Measurements from ENCODE around the gene MAJIN. TPM values are rescaled to one million over a fixed set of nuclear protein-coding genes. Genes with fewer than 3 reads are reported as not detected.
A peak's percentile ranks its signal among the peaks of the same experiment; 100 is the strongest.

MAJIN gene
- total and polyA plus RNA-seq, 4 donors, result 0.09 to 0.31 TPM; not detected in 2

GRCh38 chr11:64996710-64997380 lies 24.9 kb upstream of the MAJIN start, which contains the start of gene BATF2:
Gene BATF2 (minus strand): TSS chr11:64996971. CDS start chr11:64996914, 57 bp downstream.
- Histone ChIP-seq H3K27me3 (ENCODE audit: control insufficient read depth in 4 of 4, insufficient read depth in 4 of 4, low read length in 3 of 4) (no peaks in the 10 kb centered on the region), H3K9ac (ENCODE audit: low read depth in 1 of 2, low read length in 2 of 2) (peak within 1 kb of the TSS; percentile 87 to 95), H3K4me3 (ENCODE audit: low read depth in 1 of 3, low read length in 3 of 3) (peak within 1 kb of the TSS; percentile 77 to 92 (median 80)), H3K9me3 (ENCODE audit: control insufficient read depth in 4 of 4, low read length in 3 of 4) (no peaks in the 10 kb centered on the region), H3K27ac (ENCODE audit: low read depth in 1 of 2, low read length in 2 of 2) (peak within 1 kb of the TSS; percentile 73 to 78), H3K36me3 (ENCODE audit: control insufficient read depth in 4 of 4, insufficient read depth in 3 of 4, low read depth in 1 of 4, low read length in 3 of 4) (no peaks in the 10 kb centered on the region), H3K4me1 (ENCODE audit: control insufficient read depth in 4 of 4, insufficient read depth in 4 of 4, low read length in 3 of 4) (peaks cover 0 to 22% (median 13%) of the 10 kb centered on the region in 4 donors)
- peak; percentile 59 for DNase-seq (ENCODE audit: low spot score)
- peak in 1 of 2 donors; percentile 82 for TF ChIP-seq GABPA (IDR thresholded peaks at IDR 0.05 in 1 of 2, conservative IDR thresholded peaks at IDR 0.05 in 1 of 2)
- TF ChIP-seq CTCF (IDR thresholded peaks at IDR 0.05; ENCODE audit: low read depth, low read length, missing input control), result peak; percentile 58
- peak; percentile 78 to 80 for TF ChIP-seq HNF4A (conservative IDR thresholded peaks at IDR 0.05)
- peak; percentile 74 for TF ChIP-seq NR2F2 (IDR thresholded peaks at IDR 0.05)
- TF ChIP-seq TAF1 (conservative IDR thresholded peaks at IDR 0.05), result peak; percentile 96
- peak; percentile 90 for TF ChIP-seq MAX (IDR thresholded peaks at IDR 0.05)
- TF ChIP-seq ATF3 (IDR thresholded peaks at IDR 0.05), result no peak
- TF ChIP-seq JUND (IDR thresholded peaks at IDR 0.05), result peak in 1 of 2 donors; percentile 61
- peak; percentile 52 for TF ChIP-seq FOXA1 (IDR thresholded peaks at IDR 0.05)
- peak; percentile 73 to 77 for TF ChIP-seq RXRA (IDR thresholded peaks at IDR 0.05)
- peak in 1 of 2 donors; percentile 79 for TF ChIP-seq EGR1 (IDR thresholded peaks at IDR 0.05; ENCODE audit: low read depth in 2 of 2)
- TF ChIP-seq RAD21 (IDR thresholded peaks at IDR 0.05), result peak; percentile 79 to 84
- peak; percentile 77 for TF ChIP-seq YY1 (IDR thresholded peaks at IDR 0.05)
- TF ChIP-seq HNF4G (IDR thresholded peaks at IDR 0.05), result peak; percentile 36
- peak; percentile 74 for TF ChIP-seq SP1 (IDR thresholded peaks at IDR 0.05)
- peak; percentile 54 for TF ChIP-seq ZBTB33 (IDR thresholded peaks at IDR 0.05)
- peak; percentile 76 for TF ChIP-seq REST (IDR thresholded peaks at IDR 0.05)
- peak; percentile 10 for TF ChIP-seq FOXA2 (IDR thresholded peaks at IDR 0.05)
- 7% methylated on average over 9 of the region's 9 CpGs for WGBS

Measured in liver (tissue), 9 donors.